ENCODE measurements around the gene RABAC1. TPM values are rescaled to one million over a fixed set of nuclear protein-coding genes. Genes with fewer than 3 reads are reported as not detected.

Gene RABAC1
- total and polyA plus RNA-seq, 2 of the 4 experiments (the other 2 are of a cell fraction), result 117 to 276 TPM

- H3K56ac ChIP-seq (ENCODE audit: extremely low read depth, insufficient read depth, low read length), result no peak overlapping the region
- H4K91ac ChIP-seq (ENCODE audit: insufficient read depth, low read depth, low read length), result no peak overlapping the region
- no peak overlapping the region for H2BK15ac ChIP-seq (ENCODE audit: low read depth, low read length)
- no peaks in the 10 kb centered on the region for H3K36me3 ChIP-seq (ENCODE audit: control insufficient read depth, insufficient read depth, low read length)
- TF ChIP-seq FOS (IDR thresholded peaks at IDR 0.05; ENCODE audit: low read depth, low read length), result no peak
- TF ChIP-seq MAZ (IDR thresholded peaks at IDR 0.05; ENCODE audit: borderline replicate concordance, low read depth, low read length), result no peak
- TF ChIP-seq SMC3 (IDR thresholded peaks at IDR 0.05; ENCODE audit: low read depth, low read length), result no peak
- TF ChIP-seq RFX5 (IDR thresholded peaks at IDR 0.05; ENCODE audit: low read depth, low read length), result no peak
- TF ChIP-seq POLR2A (IDR thresholded peaks at IDR 0.05; ENCODE audit: low read depth, low read length), result no peak
- TF ChIP-seq MXI1 (IDR thresholded peaks at IDR 0.05; ENCODE audit: borderline replicate concordance, low read depth, low read length), result no peak
- no peak for TF ChIP-seq BHLHE40 (IDR thresholded peaks at IDR 0.05; ENCODE audit: low read depth, low read length)
- TF ChIP-seq ELK1 (IDR thresholded peaks at IDR 0.05; ENCODE audit: borderline replicate concordance, low read depth, low read length), result no peak
- TF ChIP-seq, protein P1, sequence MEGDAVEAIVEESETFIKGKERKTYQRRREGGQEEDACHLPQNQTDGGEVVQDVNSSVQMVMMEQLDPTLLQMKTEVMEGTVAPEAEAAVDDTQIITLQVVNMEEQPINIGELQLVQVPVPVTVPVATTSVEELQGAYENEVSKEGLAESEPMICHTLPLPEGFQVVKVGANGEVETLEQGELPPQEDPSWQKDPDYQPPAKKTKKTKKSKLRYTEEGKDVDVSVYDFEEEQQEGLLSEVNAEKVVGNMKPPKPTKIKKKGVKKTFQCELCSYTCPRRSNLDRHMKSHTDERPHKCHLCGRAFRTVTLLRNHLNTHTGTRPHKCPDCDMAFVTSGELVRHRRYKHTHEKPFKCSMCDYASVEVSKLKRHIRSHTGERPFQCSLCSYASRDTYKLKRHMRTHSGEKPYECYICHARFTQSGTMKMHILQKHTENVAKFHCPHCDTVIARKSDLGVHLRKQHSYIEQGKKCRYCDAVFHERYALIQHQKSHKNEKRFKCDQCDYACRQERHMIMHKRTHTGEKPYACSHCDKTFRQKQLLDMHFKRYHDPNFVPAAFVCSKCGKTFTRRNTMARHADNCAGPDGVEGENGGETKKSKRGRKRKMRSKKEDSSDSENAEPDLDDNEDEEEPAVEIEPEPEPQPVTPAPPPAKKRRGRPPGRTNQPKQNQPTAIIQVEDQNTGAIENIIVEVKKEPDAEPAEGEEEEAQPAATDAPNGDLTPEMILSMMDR (conservative IDR thresholded peaks at IDR 0.05; ENCODE audit: low read depth, low read length), result no peak
- no peak for TF ChIP-seq MAFK (IDR thresholded peaks at IDR 0.05; ENCODE audit: low read depth, low read length)
- TF ChIP-seq CHD1 (IDR thresholded peaks at IDR 0.05; ENCODE audit: low read depth, low read length), result no peak
- no peak for TF ChIP-seq USF2 (IDR thresholded peaks at IDR 0.05; ENCODE audit: low read depth, low read length)
- TF ChIP-seq RAD21 (IDR thresholded peaks at IDR 0.05; ENCODE audit: low read length), result no peak
- TF ChIP-seq NFE2L2 (IDR thresholded peaks at IDR 0.05; ENCODE audit: low read depth, low read length), result no peak
- no peak for TF ChIP-seq RCOR1 (IDR thresholded peaks at IDR 0.05; ENCODE audit: insufficient replicate concordance, low read length)
- TF ChIP-seq CEBPB (IDR thresholded peaks at IDR 0.05; ENCODE audit: low read depth, low read length), result no peak
- POLR2A ChIA-PET (ENCODE audit: unreplicated experiment), result no interaction called here
- no peak overlapping the region for H3K4ac ChIP-seq (ENCODE audit: low read depth, low read length)
- H3K4me1 ChIP-seq (ENCODE audit: control insufficient read depth, insufficient read depth, low read length), result no peaks in the 10 kb centered on the region
- H3K27ac ChIP-seq (ENCODE audit: insufficient read depth, low read length), result no peak overlapping the region
- no peaks in the 10 kb centered on the region for H3K79me1 ChIP-seq (ENCODE audit: low read depth in 1 of 2, low read length in 2 of 2)
- no peak overlapping the region for H4K5ac ChIP-seq (ENCODE audit: low read depth, low read length)
- ATAC-seq (ENCODE audit: low read depth) (no peak), DNase-seq (no peak)
- H3K23ac ChIP-seq (ENCODE audit: low read depth, low read length), result no peak overlapping the region
- H2BK120ac ChIP-seq (ENCODE audit: low read depth, low read length), result no peak overlapping the region
- in situ Hi-C loops (cut with MboI; ENCODE audit: low sequenced_read_pairs) (no loop called here), dilution Hi-C loops (cut with HindIII; ENCODE audit: low sequenced_read_pairs, unreplicated experiment) (no loop called here), intact Hi-C loops (cut with micrococcal nuclease) (no loop called here)
- H4K8ac ChIP-seq (ENCODE audit: low read depth in 2 of 2, low read length in 2 of 2), result no peak overlapping the region
- no peak overlapping the region for H3K9ac ChIP-seq (ENCODE audit: low read depth, low read length)
- H2BK5ac ChIP-seq (ENCODE audit: low read depth, low read length, poor library complexity, severe bottlenecking), result no peak overlapping the region
- no peak overlapping the region for H3K14ac ChIP-seq (replicated peaks; ENCODE audit: low read depth, low read length)
- H4K20me1 ChIP-seq (ENCODE audit: insufficient read depth, low read length), result no peaks in the 10 kb centered on the region
- 67% methylated on average over 7 of the region's 10 CpGs; no CpG with 5 or more reads in 1 of the 2 experiments for WGBS, 2 experiments (ENCODE audit: extremely low coverage in 2 of 2, insufficient read length in 1 of 2)
- no TSS peak for BruUV-seq (replicated peaks)
- H2AFZ ChIP-seq (replicated peaks; ENCODE audit: low read length, poor library complexity), result no peak overlapping the region
- no peak overlapping the region for H3K4me2 ChIP-seq (ENCODE audit: low read depth, low read length)
- H3K27me3 ChIP-seq (ENCODE audit: control insufficient read depth, insufficient read depth, low read length), result peaks cover 29% of the 10 kb centered on the region
- no peak overlapping the region for H2BK20ac ChIP-seq (ENCODE audit: low read depth, low read length)
- no peak overlapping the region for H2AK9ac ChIP-seq (replicated peaks; ENCODE audit: low read depth, low read length, poor library complexity)
- no peak overlapping the region for H3K4me3 ChIP-seq (ENCODE audit: insufficient read depth, low read depth, low read length)
- no peak overlapping the region for H2AK5ac ChIP-seq (ENCODE audit: low read depth, low read length)
- CTCF ChIA-PET, result no interaction called here
- no peak overlapping the region for H3K18ac ChIP-seq (ENCODE audit: low read depth, low read length)
- H3K9me1 ChIP-seq (ENCODE audit: insufficient read depth, low read length), result no peaks in the 10 kb centered on the region
- H3K9me3 ChIP-seq (ENCODE audit: control insufficient read depth, insufficient read depth, low read length), result no peaks in the 10 kb centered on the region
These were observed 28.2 kb upstream of the RABAC1 start for GRCh38 chr19:41987141-41987860.

Measured in IMR-90 (cell line).